Stimulated activated naive B cell treated with anti-CD40 and anti-IgM and Interleukin-4, amounts not matched to agents 10 μg/mL and 1 μg/mL and 100 μg/mL, for 72 hours (primary cell): Measurements from ENCODE around the gene GSE1.
A peak's percentile ranks its signal among the peaks of the same experiment; 100 is the strongest.

Source experiments
- ATAC-seq, 2 donors: fragments of 150-1000 bp; cut with Tn5 transposase; replicated peaks; 2 replicates each; pipeline ENCODE4 v1.10.0; 2021; ENCODE audit warnings: moderate library complexity in 1 of 2
- DNase-seq: peaks from one replicate; pipeline ENCODE4 v3.0.0; 2021
- H3K27ac Mint-ChIP-seq: one replicate; pipeline ENCODE4 v1.8.0; 2022; ENCODE audit warnings: mild to moderate bottlenecking, mixed read lengths
- H3K27me3 Mint-ChIP-seq, 2 donors: one replicate each; pipeline ENCODE4 v1.8.0; 2022; ENCODE audit warnings: mixed read lengths in 2 of 2
- H3K36me3 Mint-ChIP-seq, 2 donors: one replicate each; pipeline ENCODE4 v1.8.0; 2022; ENCODE audit warnings: mixed read lengths in 2 of 2, mild to moderate bottlenecking in 1 of 2
- H3K4me1 Mint-ChIP-seq, 2 donors: one replicate each; pipeline ENCODE4 v1.8.0; 2022; ENCODE audit warnings: mixed read lengths in 2 of 2, mild to moderate bottlenecking in 1 of 2
- H3K4me3 Mint-ChIP-seq, 2 donors: one replicate each; pipeline ENCODE4 v1.8.0; 2022; ENCODE audit warnings: mild to moderate bottlenecking in 2 of 2, mixed read lengths in 2 of 2, moderate library complexity in 1 of 2
- H3K9me3 Mint-ChIP-seq, 2 donors: one replicate each; pipeline ENCODE4 v1.8.0; 2022; ENCODE audit warnings: mixed read lengths in 2 of 2, mild to moderate bottlenecking in 1 of 2

The GSE1 gene

GRCh38 chr16:85629853-85630252, 16.7 kb downstream of the GSE1 start:
- no peaks in the 10 kb centered on the region for H3K27me3 Mint-ChIP-seq
- peaks cover 14 to 17% of the 10 kb centered on the region in 2 donors for H3K36me3 Mint-ChIP-seq
- ATAC-seq (no peak), DNase-seq (no peak)
- H3K27ac Mint-ChIP-seq, result no peak overlapping the region
- H3K4me3 Mint-ChIP-seq, result no peak overlapping the region
- H3K4me1 Mint-ChIP-seq, result peaks cover 21 to 50% of the 10 kb centered on the region in 2 donors
- H3K9me3 Mint-ChIP-seq, result peaks cover 0 to 7% of the 10 kb centered on the region in 2 donors

GRCh38 chr16:85631230-85631629, 18.1 kb downstream of the GSE1 start:
- H3K27ac Mint-ChIP-seq, result no peak overlapping the region
- peaks cover 14 to 17% of the 10 kb centered on the region in 2 donors for H3K36me3 Mint-ChIP-seq
- peaks cover 0 to 7% of the 10 kb centered on the region in 2 donors for H3K9me3 Mint-ChIP-seq
- no peaks in the 10 kb centered on the region for H3K27me3 Mint-ChIP-seq
- H3K4me3 Mint-ChIP-seq, result no peak overlapping the region
- H3K4me1 Mint-ChIP-seq, result peaks cover 17 to 41% of the 10 kb centered on the region in 2 donors
- DNase-seq (no peak), ATAC-seq (no peak)

GRCh38 chr16:85631802-85632393, 18.8 kb downstream of the GSE1 start:
- DNase-seq (no peak), ATAC-seq (no peak)
- Mint-ChIP-seq H3K27me3 (no peaks in the 10 kb centered on the region), H3K4me1 (peaks cover 13 to 37% of the 10 kb centered on the region in 2 donors), H3K9me3 (peaks cover 0 to 7% of the 10 kb centered on the region in 2 donors), H3K27ac (peak overlapping the region; percentile 56), H3K4me3 (no peak overlapping the region), H3K36me3 (peaks cover 14 to 17% of the 10 kb centered on the region in 2 donors)

GRCh38 chr16:85632709-85633437, 19.8 kb downstream of the GSE1 start:
- Mint-ChIP-seq H3K27ac (no peak overlapping the region), H3K4me1 (peaks cover 9 to 35% of the 10 kb centered on the region in 2 donors), H3K9me3 (peaks cover 0 to 7% of the 10 kb centered on the region in 2 donors), H3K4me3 (no peak overlapping the region), H3K27me3 (no peaks in the 10 kb centered on the region), H3K36me3 (peaks cover 14 to 17% of the 10 kb centered on the region in 2 donors)
- DNase-seq, result no peak
- ATAC-seq, result no peak

GRCh38 chr16:85633438-85633743, 20.3 kb downstream of the GSE1 start:
- no peak for ATAC-seq
- Mint-ChIP-seq H3K4me3 (no peak overlapping the region), H3K36me3 (peaks cover 15% of the 10 kb centered on the region in 2 donors), H3K27me3 (no peaks in the 10 kb centered on the region), H3K9me3 (peaks cover 0 to 7% of the 10 kb centered on the region in 2 donors), H3K27ac (no peak overlapping the region), H3K4me1 (peaks cover 9 to 38% of the 10 kb centered on the region in 2 donors)
- no peak for DNase-seq

GRCh38 chr16:85633888-85634287, 20.8 kb downstream of the GSE1 start:
- Mint-ChIP-seq H3K27me3 (no peaks in the 10 kb centered on the region), H3K9me3 (peaks cover 0 to 7% of the 10 kb centered on the region in 2 donors), H3K27ac (no peak overlapping the region), H3K4me3 (no peak overlapping the region), H3K36me3 (peaks cover 10 to 13% of the 10 kb centered on the region in 2 donors), H3K4me1 (peaks cover 11 to 38% of the 10 kb centered on the region in 2 donors)
- DNase-seq, result no peak
- ATAC-seq, result no peak

GRCh38 chr16:85634747-85635544, 21.8 kb downstream of the GSE1 start:
- H3K4me1 Mint-ChIP-seq, result peaks cover 13 to 35% of the 10 kb centered on the region in 2 donors
- no peaks in the 10 kb centered on the region for H3K9me3 Mint-ChIP-seq
- ATAC-seq (no peak), DNase-seq (no peak)
- H3K4me3 Mint-ChIP-seq, result no peak overlapping the region
- peaks cover 3 to 4% of the 10 kb centered on the region in 2 donors for H3K36me3 Mint-ChIP-seq
- H3K27ac Mint-ChIP-seq, result no peak overlapping the region
- H3K27me3 Mint-ChIP-seq, result no peaks in the 10 kb centered on the region

- Mint-ChIP-seq H3K4me3 (no peak overlapping the region), H3K27me3 (no peaks in the 10 kb centered on the region), H3K27ac (no peak overlapping the region), H3K36me3 (peaks cover 1 to 4% of the 10 kb centered on the region in 2 donors), H3K9me3 (no peaks in the 10 kb centered on the region), H3K4me1 (peaks cover 12 to 35% of the 10 kb centered on the region in 2 donors)
- DNase-seq (no peak), ATAC-seq (no peak)
These were observed 22.5 kb downstream of the GSE1 start for GRCh38 chr16:85635545-85636140.

GRCh38 chr16:85636234-85636812, 23.2 kb downstream of the GSE1 start:
- H3K27ac Mint-ChIP-seq, result no peak overlapping the region
- ATAC-seq (no peak), DNase-seq (no peak)
- no peaks in the 10 kb centered on the region for H3K9me3 Mint-ChIP-seq
- no peaks in the 10 kb centered on the region for H3K27me3 Mint-ChIP-seq
- H3K4me3 Mint-ChIP-seq, result no peak overlapping the region
- peaks cover 11 to 35% of the 10 kb centered on the region in 2 donors for H3K4me1 Mint-ChIP-seq
- peaks cover 4% of the 10 kb centered on the region in 2 donors for H3K36me3 Mint-ChIP-seq

- Mint-ChIP-seq H3K27me3 (no peaks in the 10 kb centered on the region), H3K36me3 (peaks cover 4% of the 10 kb centered on the region in 2 donors), H3K4me3 (no peak overlapping the region), H3K4me1 (peaks cover 10 to 35% of the 10 kb centered on the region in 2 donors), H3K9me3 (no peaks in the 10 kb centered on the region), H3K27ac (no peak overlapping the region)
- DNase-seq (no peak), ATAC-seq (no peak)
These were observed 24.1 kb downstream of the GSE1 start for GRCh38 chr16:85637061-85637807.

- ATAC-seq, result no peak
These were observed 24.9 kb downstream of the GSE1 start for GRCh38 chr16:85637808-85638647.

GRCh38 chr16:85638695-85639409, 25.7 kb downstream of the GSE1 start:
- Mint-ChIP-seq H3K27ac (no peak overlapping the region), H3K4me1 (peaks cover 10 to 33% of the 10 kb centered on the region in 2 donors), H3K4me3 (no peak overlapping the region), H3K27me3 (no peaks in the 10 kb centered on the region), H3K36me3 (peaks cover 4% of the 10 kb centered on the region in 2 donors), H3K9me3 (no peaks in the 10 kb centered on the region)
- DNase-seq (no peak), ATAC-seq (no peak)

More at GRCh38 chr16:85637808-85638647, 24.9 kb downstream of the GSE1 start:
- DNase-seq, result no peak
- Mint-ChIP-seq H3K4me3 (no peak overlapping the region), H3K36me3 (peaks cover 4% of the 10 kb centered on the region in 2 donors), H3K27me3 (no peaks in the 10 kb centered on the region), H3K9me3 (no peaks in the 10 kb centered on the region), H3K4me1 (peaks cover 10 to 35% of the 10 kb centered on the region in 2 donors), H3K27ac (no peak overlapping the region)
